Measurements from ENCODE around the gene LRRC26. TPM values are rescaled to one million over a fixed set of nuclear protein-coding genes. Genes with fewer than 3 reads are reported as not detected.

LRRC26 gene
- total RNA-seq, 1 donor: not detected

DNA sequence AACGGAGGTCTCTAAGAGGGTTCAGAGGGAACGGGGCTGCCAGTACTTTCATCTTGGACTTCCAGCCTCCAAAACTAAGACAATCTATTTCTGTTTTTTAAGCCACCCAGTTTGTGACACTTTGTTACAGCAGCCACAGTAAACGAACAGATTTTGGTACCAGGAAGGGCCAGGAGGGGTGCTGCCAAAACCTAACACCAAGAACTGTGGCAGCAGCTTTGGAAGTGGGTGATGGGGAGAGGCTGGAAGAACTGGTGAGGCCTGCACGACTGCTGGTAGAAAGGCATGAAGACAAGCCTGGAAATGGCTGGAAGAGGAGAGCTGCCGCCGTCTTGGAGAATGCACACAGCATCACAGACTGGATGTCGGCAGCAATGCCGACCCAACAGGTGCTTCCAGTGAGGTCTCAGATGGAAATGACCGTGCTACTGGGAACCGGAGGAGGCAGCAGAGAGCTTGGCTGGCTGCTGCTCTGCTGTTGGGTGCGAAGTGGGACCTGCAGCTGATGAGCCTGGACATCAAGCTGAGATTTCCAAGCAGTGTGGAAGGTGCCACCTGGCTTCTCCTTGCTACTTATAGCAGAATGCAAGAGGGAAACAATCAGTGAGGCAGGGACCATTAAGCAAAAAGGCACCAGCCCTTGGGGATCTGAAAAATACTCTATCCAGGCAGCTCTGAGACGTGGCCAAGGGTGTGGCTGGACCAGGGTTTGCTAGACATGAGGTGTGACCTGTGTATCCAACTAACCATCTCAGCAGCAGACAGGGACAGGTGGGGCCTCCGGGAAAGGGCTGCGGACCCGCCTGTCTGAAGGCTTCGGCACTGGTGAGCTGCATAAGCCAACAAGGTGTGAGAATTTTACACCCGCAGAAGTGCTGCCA lies 6.7 kb upstream of the LRRC26 start:
- no peak overlapping the region for H3K4me3 ChIP-seq (ENCODE audit: low read depth, low read length)
- TF ChIP-seq CTCF (IDR thresholded peaks at IDR 0.05; ENCODE audit: insufficient read depth, low read length): peak; percentile 65
- peak; percentile 16 for DNase-seq (ENCODE audit: low read depth)

DNA sequence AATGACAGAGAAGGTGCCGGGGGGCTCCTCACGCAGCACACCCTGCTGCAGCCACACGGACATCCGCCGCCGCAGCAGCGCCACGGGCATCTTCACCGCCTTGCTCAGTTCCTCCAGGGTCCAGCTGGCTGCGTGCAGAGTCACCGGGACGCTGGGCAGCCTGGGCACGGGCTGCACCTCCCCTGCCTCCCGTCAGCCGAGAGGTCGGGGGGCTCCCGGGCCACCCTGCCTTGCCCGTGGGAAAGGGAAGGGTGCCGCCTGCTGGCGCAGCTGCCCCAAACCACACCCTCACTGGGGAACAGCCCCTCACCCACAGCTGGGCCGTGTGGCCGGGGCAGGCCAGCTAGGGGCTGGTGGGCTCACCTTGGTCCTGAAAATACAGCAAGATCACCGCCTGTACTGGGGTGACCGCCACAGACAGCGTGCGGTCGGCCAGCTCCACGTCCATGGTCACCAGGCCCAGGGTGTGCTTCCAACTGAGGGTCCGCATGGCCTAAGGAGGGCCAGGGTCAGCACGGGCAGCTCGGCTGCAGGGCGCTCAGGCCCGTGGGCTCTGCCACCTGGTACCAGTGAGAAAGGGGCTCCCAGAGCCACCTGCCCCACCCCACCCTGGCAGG lies 5.6 kb upstream of the LRRC26 start:
- DNase-seq (ENCODE audit: low read depth): no peak
- TF ChIP-seq CTCF (IDR thresholded peaks at IDR 0.05; ENCODE audit: insufficient read depth, low read length): no peak
- H3K4me3 ChIP-seq (ENCODE audit: low read depth, low read length): no peak overlapping the region

DNA sequence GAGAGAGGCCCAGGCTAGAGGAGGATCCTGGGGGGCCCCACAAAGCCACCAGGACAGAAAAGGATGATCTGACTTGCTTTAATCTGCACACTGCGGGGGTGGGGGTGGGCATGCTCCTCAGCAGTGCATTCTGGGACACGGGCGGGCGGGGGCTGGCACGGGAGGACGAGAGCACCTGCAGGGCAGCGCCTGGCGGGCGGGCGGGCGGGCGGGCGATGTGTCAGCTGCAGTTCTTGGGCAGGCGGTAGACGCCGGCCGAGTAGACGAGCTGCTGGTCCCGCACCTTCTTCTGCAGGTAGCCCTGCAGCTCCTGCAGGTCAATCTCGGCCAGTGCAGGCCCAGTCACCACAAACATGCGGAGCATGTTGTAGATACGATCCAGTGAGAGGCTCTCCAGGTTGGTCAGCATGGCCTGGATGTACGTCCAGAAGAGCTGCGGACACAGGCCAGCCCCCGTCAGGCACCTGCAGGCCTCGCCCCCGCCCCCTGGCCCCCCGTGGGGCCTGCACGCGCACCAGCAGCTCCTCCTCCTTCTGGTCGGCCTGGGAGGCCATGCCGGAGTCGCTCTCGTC lies 5.0 kb upstream of the LRRC26 start:
- no peak overlapping the region for H3K4me3 ChIP-seq (ENCODE audit: low read depth, low read length)
- no peak for TF ChIP-seq CTCF (IDR thresholded peaks at IDR 0.05; ENCODE audit: insufficient read depth, low read length)
- no peak for DNase-seq (ENCODE audit: low read depth)

DNA sequence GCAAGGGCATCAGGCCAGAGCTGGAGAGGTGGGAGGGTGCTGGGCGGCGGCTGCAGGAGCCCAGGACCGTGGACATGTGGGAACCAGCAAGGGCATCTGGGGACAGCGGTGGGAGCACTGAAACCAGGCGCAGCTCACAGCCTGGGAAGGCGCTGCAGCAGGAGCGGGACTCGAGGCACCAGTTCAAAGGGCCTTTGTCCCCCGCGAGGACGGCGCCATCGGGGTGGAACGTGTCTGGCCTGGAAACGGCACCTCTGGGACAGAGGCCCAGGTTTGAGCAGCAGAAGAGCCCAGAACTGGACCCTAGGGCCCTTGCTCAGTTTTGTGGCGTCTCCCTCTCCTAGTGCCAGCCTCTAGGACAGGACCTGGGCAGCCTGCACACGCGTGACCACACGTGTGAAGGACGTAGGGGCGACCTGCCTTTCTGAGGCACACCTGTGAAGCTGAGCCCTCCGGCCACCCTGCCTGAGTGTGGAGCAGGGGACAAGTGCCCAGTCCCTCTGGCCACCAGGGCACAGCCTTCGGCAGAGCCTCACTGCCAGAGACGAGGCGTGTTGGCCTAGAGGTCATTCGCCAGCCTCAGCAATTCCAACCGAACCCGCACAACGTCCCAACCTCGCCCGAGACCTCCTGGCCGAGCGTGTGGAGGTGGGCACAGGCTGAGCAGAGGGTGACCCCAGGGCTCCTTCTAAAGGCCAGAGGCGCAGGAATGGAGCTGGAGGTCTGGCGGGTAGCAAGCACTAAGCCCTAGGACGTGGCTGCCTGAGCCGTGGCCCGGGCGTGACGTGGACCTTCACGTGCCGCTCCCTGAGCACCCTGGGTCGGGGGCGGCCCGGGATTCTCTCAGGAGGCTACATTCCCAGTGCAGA lies 4.2 kb upstream of the LRRC26 start:
- no peak for DNase-seq (ENCODE audit: low read depth)
- TF ChIP-seq CTCF (IDR thresholded peaks at IDR 0.05; ENCODE audit: insufficient read depth, low read length): no peak
- H3K4me3 ChIP-seq (ENCODE audit: low read depth, low read length): no peak overlapping the region

DNA sequence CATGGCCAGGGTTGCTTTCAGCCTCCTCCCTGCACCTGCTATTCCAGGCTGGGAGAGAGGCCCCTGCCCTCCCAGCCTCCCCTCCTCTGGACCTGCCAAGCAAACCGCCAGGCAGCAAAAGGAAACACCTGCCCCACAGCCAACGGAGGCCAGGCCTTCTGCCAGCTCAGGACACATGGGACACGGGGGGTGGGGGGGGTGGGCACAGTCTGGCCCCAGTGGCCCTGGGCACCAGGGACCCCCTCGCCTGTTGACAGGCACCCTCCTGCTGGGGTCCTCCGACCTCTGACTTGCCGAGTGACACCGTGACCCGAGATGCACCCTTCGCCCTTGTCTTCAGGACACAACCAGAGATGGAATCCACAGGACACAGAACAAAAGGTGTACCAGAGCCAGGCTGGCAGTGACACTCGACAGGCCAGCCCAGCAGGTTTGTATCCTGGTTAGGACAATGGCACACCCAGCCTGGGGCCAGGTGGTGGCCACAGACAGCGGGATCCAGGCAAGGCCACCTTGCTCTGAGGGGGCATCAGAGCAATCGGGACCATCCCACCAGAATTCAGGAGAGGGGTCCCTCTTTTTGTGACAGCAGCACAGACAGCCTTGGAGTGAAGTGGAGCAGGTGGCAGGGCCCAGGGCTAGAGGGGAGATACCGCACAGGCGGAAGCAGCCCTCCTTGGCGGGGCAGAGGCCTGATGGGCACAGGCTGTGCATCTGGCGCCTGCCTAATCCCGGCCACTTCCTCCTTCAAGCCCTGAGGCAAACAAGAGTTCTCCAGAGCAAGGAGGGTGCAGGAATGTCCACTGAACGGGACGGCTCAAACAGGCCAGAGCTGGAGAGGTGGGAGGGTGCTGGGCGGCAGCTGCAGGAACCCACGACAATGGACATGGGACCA lies 3.3 kb upstream of the LRRC26 start:
- DNase-seq (ENCODE audit: low read depth): no peak
- H3K4me3 ChIP-seq (ENCODE audit: low read depth, low read length): no peak overlapping the region
- TF ChIP-seq CTCF (IDR thresholded peaks at IDR 0.05; ENCODE audit: insufficient read depth, low read length): no peak
